H1 (cell line): Measurements from ENCODE around the gene HAGH. TPM values are rescaled to one million over a fixed set of nuclear protein-coding genes. Genes with fewer than 3 reads are reported as not detected.

Experiments
- CTCF ChIA-PET: fragments of 300-600 bp; sonication (Branson Sonifier 250); formaldehyde crosslinking; loops from one replicate; lab custom pipeline; 2021; ENCODE audit not compliant: partially characterized antibody; lab: Charles Lee
- POLR2A ChIA-PET: fragments of 300-600 bp; sonication (Branson Sonifier 250); formaldehyde crosslinking; loops from one replicate; lab custom pipeline; 2021; ENCODE audit warnings: inconsistent platforms; ENCODE audit not compliant: partially characterized antibody; lab: Charles Lee
- DNase-seq, 2 experiments: peaks; one replicate each; pipeline versions ENCODE4 v3.0.0 to v3.0.0-alpha.2; 2010 to 2022; ENCODE audit warnings: low spot score in 2 of 2, low read depth in 1 of 2, mixed read lengths in 1 of 2
- FAIRE-seq: peaks from 2 replicates; lab custom pipeline; 2011; peaks lifted over from hg19 to GRCh38; lab: Jason Lieb, UNC
- H2AFZ ChIP-seq: 2 replicates; pipeline ENCODE4 v1.8.1; 2012; ENCODE audit warnings: low read length, inconsistent platforms
- H2AK5ac ChIP-seq: 2 replicates; pipeline ENCODE4 v1.6.1; 2013; ENCODE audit warnings: low read depth, low read length
- H2BK120ac ChIP-seq: replicated peaks from 2 replicates; pipeline ENCODE3; 2013; ENCODE audit warnings: low read depth, low read length, inconsistent platforms
- H2BK12ac ChIP-seq: 2 replicates; pipeline ENCODE4 v1.6.1; 2013; ENCODE audit warnings: low read depth, low read length
- H2BK15ac ChIP-seq: 2 replicates; pipeline ENCODE4 v1.6.1; 2013; ENCODE audit warnings: low read length
- H2BK20ac ChIP-seq: 2 replicates; pipeline ENCODE4 v1.6.1; 2013; ENCODE audit warnings: low read length
- H2BK5ac ChIP-seq: 2 replicates; pipeline ENCODE4 v1.6.1; 2013; ENCODE audit warnings: low read depth, low read length
- H3K14ac ChIP-seq: 2 replicates; pipeline ENCODE4 v1.6.1; 2013; ENCODE audit warnings: inconsistent platforms; ENCODE audit not compliant: insufficient read length
- H3K18ac ChIP-seq: 2 replicates; pipeline ENCODE4 v1.6.1; 2013; ENCODE audit warnings: low read length; ENCODE audit errors: extremely low read depth
- H3K23ac ChIP-seq: 2 replicates; pipeline ENCODE4 v1.6.1; 2013; ENCODE audit warnings: inconsistent platforms; ENCODE audit not compliant: insufficient read length
- H3K23me2 ChIP-seq: 2 replicates; pipeline ENCODE4 v1.6.1; 2013; ENCODE audit warnings: low read depth, low read length
- H3K27ac ChIP-seq: 2 replicates; pipeline ENCODE4 v1.6.1; 2011; ENCODE audit warnings: low read depth, low read length, inconsistent platforms
- H3K27me3 ChIP-seq, 4 experiments: replicated peaks in 1 of 4; 1 replicate in 1 of 4; 2 replicates in 3 of 4; pipeline versions ENCODE4 v1.6.1 to v1.8.1; 2011 to 2013; ENCODE audit warnings: low read length in 3 of 4, mild to moderate bottlenecking in 3 of 4, inconsistent platforms in 2 of 4, mixed read lengths in 2 of 4, moderate library complexity in 1 of 4; ENCODE audit not compliant: control insufficient read depth in 3 of 4, insufficient read depth in 3 of 4; ENCODE audit errors: extremely low read depth in 1 of 4
- H3K36me3 ChIP-seq, 4 experiments: 2 replicates each; pipeline versions ENCODE4 v1.6.1 to v1.8.1; 2011 to 2013; ENCODE audit warnings: mild to moderate bottlenecking in 4 of 4, low read length in 3 of 4, moderate library complexity in 2 of 4, control low read depth in 1 of 4, inconsistent platforms in 1 of 4; ENCODE audit not compliant: insufficient read depth in 4 of 4, control insufficient read depth in 2 of 4
- H3K4ac ChIP-seq: replicated peaks from 2 replicates; pipeline ENCODE3; 2013; ENCODE audit warnings: low read length, low read depth, mixed read lengths, inconsistent platforms; ENCODE audit not compliant: insufficient read length
- H3K4me1 ChIP-seq, 4 experiments: replicated peaks in 1 of 4; 1 replicate in 1 of 4; 2 replicates in 3 of 4; pipeline versions ENCODE4 v1.6.1 to v1.8.1; 2011 to 2013; ENCODE audit warnings: low read length in 3 of 4, inconsistent platforms in 2 of 4, mixed read lengths in 1 of 4; ENCODE audit not compliant: insufficient read depth in 4 of 4, control insufficient read depth in 3 of 4
- H3K4me2 ChIP-seq, 2 experiments: 2 replicates each; pipeline versions ENCODE4 v1.6.1 to v1.8.1; 2011 to 2013; ENCODE audit warnings: low read depth in 2 of 2, low read length in 2 of 2, control low read depth in 1 of 2, inconsistent platforms in 1 of 2, mild to moderate bottlenecking in 1 of 2; ENCODE audit not compliant: insufficient read depth in 1 of 2
- H3K4me3 ChIP-seq, 4 experiments: fragments of 200-600, 300-600 bp in 1 of 4; sonication (generic), shearing (Covaris generic), sonication (Bioruptor Twin) in 1 of 4; 2 replicates each; pipeline versions ENCODE4 v1.5.1 to v1.8.1; 2011 to 2016; ENCODE audit warnings: low read length in 4 of 4, low read depth in 3 of 4, control low read depth in 2 of 4, inconsistent platforms in 2 of 4, mild to moderate bottlenecking in 2 of 4, mixed read lengths in 1 of 4, moderate library complexity in 1 of 4; ENCODE audit not compliant: insufficient read depth in 2 of 4; ENCODE audit errors: extremely low read depth in 1 of 4
- H3K56ac ChIP-seq: replicated peaks from 2 replicates; pipeline ENCODE3; 2013; ENCODE audit warnings: low read depth, mild to moderate bottlenecking, mixed read lengths, low read length, inconsistent platforms; ENCODE audit not compliant: insufficient read length
- H3K79me1 ChIP-seq: 2 replicates; pipeline ENCODE4 v1.6.1; 2013; ENCODE audit warnings: low read depth, low read length, control low read depth
- H3K79me2 ChIP-seq, 2 experiments: 2 replicates each; pipeline versions ENCODE4 v1.6.1 to v1.8.1; 2012 to 2013; ENCODE audit warnings: low read length in 2 of 2, mild to moderate bottlenecking in 2 of 2, inconsistent platforms in 1 of 2; ENCODE audit not compliant: insufficient read depth in 2 of 2, control insufficient read depth in 1 of 2
- H3K9ac ChIP-seq, 4 experiments: replicated peaks in 1 of 4; 1 replicate in 1 of 4; 2 replicates in 3 of 4; pipeline versions ENCODE4 v1.6.1 to v1.8.1; 2011 to 2013; ENCODE audit warnings: low read depth in 3 of 4, low read length in 3 of 4, control low read depth in 2 of 4, mild to moderate bottlenecking in 2 of 4, moderate library complexity in 2 of 4, inconsistent platforms in 1 of 4; ENCODE audit errors: extremely low read depth in 1 of 4
- H3K9me3 ChIP-seq, 2 experiments: 2 replicates each; pipeline versions ENCODE4 v1.6.1 to v1.8.1; 2012 to 2013; ENCODE audit warnings: mild to moderate bottlenecking in 2 of 2, moderate library complexity in 2 of 2, control low read depth in 1 of 2, inconsistent platforms in 1 of 2, low read depth in 1 of 2, low read length in 1 of 2, mixed read lengths in 1 of 2; ENCODE audit not compliant: insufficient read depth in 2 of 2
- H4K20me1 ChIP-seq, 2 experiments: replicated peaks in 1 of 2; 2 replicates each; pipeline versions ENCODE3 to v1.8.1; 2011 to 2013; ENCODE audit warnings: inconsistent platforms in 2 of 2, low read length in 2 of 2, mild to moderate bottlenecking in 1 of 2; ENCODE audit not compliant: insufficient read depth in 2 of 2, control insufficient read depth in 1 of 2
- H4K5ac ChIP-seq: 2 replicates; pipeline ENCODE4 v1.6.1; 2013; ENCODE audit warnings: low read length, low read depth, mixed read lengths, inconsistent platforms; ENCODE audit not compliant: insufficient read length
- H4K8ac ChIP-seq: 2 replicates; pipeline ENCODE4 v1.8.0; 2013; ENCODE audit warnings: mild to moderate bottlenecking, moderate library complexity, low read length, inconsistent platforms; ENCODE audit not compliant: insufficient read depth; ENCODE audit errors: extremely low read depth
- H4K91ac ChIP-seq: replicated peaks from 2 replicates; pipeline ENCODE3; 2013; ENCODE audit warnings: low read length, mixed read lengths, inconsistent platforms; ENCODE audit not compliant: insufficient read length
- POLR2AphosphoS5 ChIP-seq: IDR thresholded peaks from 2 replicates; pipeline ENCODE4 v1.6.1; 2011; ENCODE audit warnings: low read depth, low read length
- RXRA ChIP-seq: IDR thresholded peaks from 2 replicates; pipeline ENCODE4 v1.6.1; 2011; ENCODE audit warnings: low read depth, mild to moderate bottlenecking, low read length, moderate library complexity; ENCODE audit not compliant: insufficient read depth
- WGBS, 2 experiments: shearing (Covaris generic) in 1 of 2; methylation state at CpG; one replicate each; pipeline versions ENCODE4 v1.1.6 to v1.1.7; 2013 to 2015; ENCODE audit warnings: low lambda C conversion rate in 2 of 2, mixed read lengths in 2 of 2, inconsistent platforms in 1 of 2, low coverage in 1 of 2, missing lambda C conversion rate in 1 of 2; ENCODE audit not compliant: insufficient replicate concordance in 2 of 2, insufficient coverage in 1 of 2, insufficient read length in 1 of 2; ENCODE audit errors: extremely low coverage in 1 of 2, missing lambda C conversion rate in 1 of 2; 5-methylcytosine and 5-hydroxymethylcytosine counted together
- polyA plus RNA-seq, 7 experiments: library from polyadenylated mRNA; depleted of rRNA in 3 of 7; stranded (reverse) in 5 of 7; unstranded in 2 of 7; fragments of >200 nt in 5 of 7; fragments of 200-250 nt in 2 of 7; gene quantifications; 1 replicate in 5 of 7; 2 replicates in 1 of 7; 4 replicates in 1 of 7; pipeline versions ENCODE4 v1.2.1 to v1.2.3, GENCODE V29; 2011 to 2013; ENCODE audit warnings: missing spikeins in 2 of 7, mixed read lengths in 2 of 7
- total RNA-seq: library from RNA; stranded (reverse); fragmentation: NEBNext Ultra II Directional; extraction: Animal tissue kit (Norgen Biotek cat#: 25700); gene quantifications from 2 replicates; pipeline ENCODE4 v1.2.1, GENCODE V29; 2021

The HAGH gene
- total and polyA plus RNA-seq, 2 of the 8 experiments (the other 6 are each of a cell fraction or from before 2014, with no cell fraction given) = 28.7 to 40.6 TPM

GRCh38 chr16:1769402-1770300 is 57.0 kb downstream of the HAGH start:
- no peaks in the 10 kb centered on the region for H3K27me3 ChIP-seq
- ChIA-PET POLR2A (interaction anchor here (0.6 to 13.5 kb wide), 27 partner anchors 10 to 461 kb away, joined by 3 to 246 read pairs (median 4); partner anchors contain the start of genes FAHD1, HAGH, IGFALS and JPT2), CTCF (interaction anchor here (0.7 to 2.2 kb wide), 7 partner anchors 10 to 469 kb away, joined by 3 to 8 read pairs (median 3); partner anchors contain the start of genes NUBP2 and SPSB3)
- peaks cover 17% of the 10 kb centered on the region for H3K23me2 ChIP-seq
- H3K18ac ChIP-seq = no peak overlapping the region
- no peak overlapping the region for H4K5ac ChIP-seq
- no peak overlapping the region for H3K56ac ChIP-seq
- H4K8ac ChIP-seq = no peak overlapping the region; the same call in 1 of the 2 replicates
- H3K4me1 ChIP-seq = peaks cover 0 to 13% (median 10%) of the 10 kb centered on the region in 4 experiments; a peak in 5 of 7 replicates
- no peak overlapping the region for H2BK15ac ChIP-seq
- peak overlapping the region; percentile 71 to 92 for H3K4me2 ChIP-seq
- no peak overlapping the region for H3K23ac ChIP-seq
- TF ChIP-seq RXRA (no peak), POLR2AphosphoS5 (peak; percentile 53)
- H3K9ac ChIP-seq = no peak overlapping the region
- no peak overlapping the region for H2BK120ac ChIP-seq
- no peak overlapping the region for H3K4ac ChIP-seq
- WGBS, 2 experiments = 87% methylated on average over 19 of the region's 27 CpGs; no CpG with 5 or more reads in 1 of the 2 experiments
- H3K79me2 ChIP-seq = peaks cover 0 to 13% of the 10 kb centered on the region in 2 experiments; a peak in 1 of 4 replicates
- peak overlapping the region in 3 of 4 experiments; percentile 82 to 91 (median 83); a peak in 2 of 8 replicates for H3K4me3 ChIP-seq
- no peak overlapping the region for H3K14ac ChIP-seq
- no peaks in the 10 kb centered on the region for H3K9me3 ChIP-seq
- peaks cover 3 to 37% (median 7%) of the 10 kb centered on the region in 4 experiments; a peak in 4 of 8 replicates for H3K36me3 ChIP-seq
- H2BK20ac ChIP-seq = no peak overlapping the region
- no peak overlapping the region for H2BK12ac ChIP-seq
- H2AFZ ChIP-seq = no peak overlapping the region
- no peak for FAIRE-seq
- H3K27ac ChIP-seq = no peak overlapping the region
- peaks cover 3% of the 10 kb centered on the region; the same call in 1 of the 2 replicates for H3K79me1 ChIP-seq
- H2BK5ac ChIP-seq = no peak overlapping the region
- DNase-seq = no peak
- H4K20me1 ChIP-seq = peaks cover 1 to 15% of the 10 kb centered on the region in 2 experiments
- H2AK5ac ChIP-seq = no peak overlapping the region
- no peak overlapping the region for H4K91ac ChIP-seq
